Kidney glomerular epithelial cell (primary cell): ENCODE results near the gene CLDN5.

Source experiments
- DNase-seq: peaks from one replicate; lab custom pipeline; 2025; lab: John Stamatoyannopoulos, UW

Gene CLDN5

DNA sequence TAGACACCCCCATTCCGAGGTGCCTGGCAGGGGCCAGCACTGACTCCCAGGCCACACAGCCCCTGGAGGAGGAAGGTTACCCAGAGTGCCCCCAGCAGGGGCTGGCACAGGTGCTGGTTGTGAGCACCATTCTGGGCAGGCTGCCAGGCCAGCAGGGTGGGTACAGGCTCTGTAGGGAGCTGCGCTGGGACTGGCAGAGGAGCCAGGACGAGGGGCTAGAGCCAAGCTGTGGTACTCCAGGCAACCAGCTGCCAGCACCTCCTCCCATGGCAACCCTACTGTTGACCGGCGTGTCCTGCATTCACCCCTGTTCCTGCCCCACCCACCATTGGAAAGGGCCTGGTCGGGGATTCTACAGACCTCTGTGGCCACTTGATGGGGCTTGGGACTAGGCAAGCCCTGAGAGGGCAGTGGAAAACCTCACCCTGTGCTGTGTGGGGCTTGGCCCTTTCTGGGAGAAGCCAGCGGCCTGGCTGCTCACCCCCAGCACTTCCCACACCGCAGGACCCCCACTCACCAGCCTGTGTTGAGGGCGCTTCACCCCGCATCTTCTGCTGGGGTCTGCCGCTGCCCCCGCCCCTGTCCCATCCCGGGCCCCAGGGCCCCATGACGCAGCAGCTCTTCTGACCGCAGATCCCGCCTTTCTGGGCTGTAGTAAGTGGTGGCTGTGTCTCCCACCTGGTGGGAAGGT lies 1.9 kb downstream of the CLDN5 start:
- no peak for DNase-seq

DNA sequence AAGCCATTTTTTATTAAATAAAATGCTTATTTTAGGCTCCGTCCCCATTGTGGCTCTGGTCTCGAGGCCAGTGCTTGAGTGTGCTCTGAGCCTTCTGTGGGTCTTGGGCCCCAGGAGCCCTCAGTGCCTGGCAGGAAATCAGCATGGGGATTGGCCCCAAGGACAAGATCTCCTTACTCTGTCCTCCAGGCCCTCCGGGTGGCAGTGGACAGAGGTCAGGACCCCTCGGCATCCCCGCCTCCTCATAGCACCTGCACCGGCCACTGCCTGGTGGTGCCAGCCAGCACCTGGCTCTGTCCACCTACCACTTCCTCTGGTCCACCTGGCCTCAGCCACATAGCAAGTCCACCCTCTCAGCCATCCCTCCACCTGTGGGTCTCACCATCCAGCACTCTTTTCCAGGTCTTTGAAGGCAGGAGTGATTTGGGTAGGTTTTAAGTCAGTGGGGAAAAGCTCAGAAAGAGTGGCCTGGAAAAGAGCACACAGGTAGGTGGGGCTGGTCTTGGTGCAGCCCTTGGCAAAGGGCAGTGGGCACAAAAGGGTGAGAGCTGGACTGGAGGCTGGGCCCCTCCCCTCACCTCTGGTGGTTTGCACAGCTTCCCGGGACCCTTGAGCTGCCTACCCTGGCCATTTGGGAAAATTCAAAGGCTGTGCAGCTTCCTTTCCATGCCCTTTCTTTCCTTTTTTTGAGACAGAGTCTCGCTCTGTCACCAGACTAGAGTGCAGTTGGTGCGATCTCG lies 3.5 kb downstream of the CLDN5 start:
- DNase-seq: no peak

- DNase-seq: no peak
Measured at GRCh38 chr22:19520007-19520406, 4.2 kb downstream of the CLDN5 start.

DNA sequence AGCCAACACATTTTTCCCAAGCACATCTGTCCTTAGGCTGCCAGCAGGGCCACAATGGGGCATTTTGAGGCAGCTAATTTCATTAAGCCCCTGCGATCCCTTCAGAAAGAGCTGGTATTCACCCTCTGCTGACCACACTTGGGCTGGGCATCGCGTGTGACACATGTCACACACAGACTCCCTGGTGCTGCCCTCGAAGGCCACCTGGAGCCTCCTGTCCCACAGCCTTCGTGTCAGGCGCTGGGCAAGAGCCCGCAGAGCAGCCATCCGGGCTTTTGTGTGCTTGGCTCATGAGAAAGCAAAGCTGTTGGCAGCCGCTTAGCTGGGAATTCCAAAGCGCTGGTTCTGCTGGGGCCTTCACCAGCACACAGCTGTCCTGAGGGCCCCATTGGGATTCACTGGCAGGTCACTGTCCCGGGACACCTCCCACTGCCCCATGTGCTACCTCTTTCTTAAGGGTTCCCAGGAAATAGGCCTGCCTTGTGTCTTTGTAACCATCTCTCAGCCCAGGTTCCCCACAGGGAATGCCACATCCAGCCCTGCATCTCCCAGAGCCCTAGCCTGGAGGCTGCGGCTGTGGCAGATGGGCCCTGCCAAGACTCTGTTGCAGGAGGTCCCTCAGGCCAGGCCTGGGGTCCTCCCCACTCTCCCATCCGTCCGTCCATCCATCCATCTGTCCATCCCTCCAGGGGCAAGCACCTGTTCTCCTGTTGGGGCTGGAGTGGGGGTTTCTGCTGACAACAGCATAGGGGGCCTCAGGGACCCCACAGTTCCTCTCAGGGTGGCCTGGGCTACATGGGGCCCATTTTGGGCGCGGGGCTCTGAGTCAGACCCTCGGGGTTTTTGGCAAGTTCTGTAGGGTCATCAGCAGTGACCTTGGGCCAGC lies 4.9 kb downstream of the CLDN5 start:
- no peak for DNase-seq

GRCh38 chr22:19518635-19519034 lies 5.6 kb downstream of the CLDN5 start:
- no peak for DNase-seq

GRCh38 chr22:19517919-19518611 lies 6.1 kb downstream of the CLDN5 start:
- no peak for DNase-seq

GRCh38 chr22:19517171-19517500 lies 7.1 kb downstream of the CLDN5 start:
- no peak for DNase-seq

DNA sequence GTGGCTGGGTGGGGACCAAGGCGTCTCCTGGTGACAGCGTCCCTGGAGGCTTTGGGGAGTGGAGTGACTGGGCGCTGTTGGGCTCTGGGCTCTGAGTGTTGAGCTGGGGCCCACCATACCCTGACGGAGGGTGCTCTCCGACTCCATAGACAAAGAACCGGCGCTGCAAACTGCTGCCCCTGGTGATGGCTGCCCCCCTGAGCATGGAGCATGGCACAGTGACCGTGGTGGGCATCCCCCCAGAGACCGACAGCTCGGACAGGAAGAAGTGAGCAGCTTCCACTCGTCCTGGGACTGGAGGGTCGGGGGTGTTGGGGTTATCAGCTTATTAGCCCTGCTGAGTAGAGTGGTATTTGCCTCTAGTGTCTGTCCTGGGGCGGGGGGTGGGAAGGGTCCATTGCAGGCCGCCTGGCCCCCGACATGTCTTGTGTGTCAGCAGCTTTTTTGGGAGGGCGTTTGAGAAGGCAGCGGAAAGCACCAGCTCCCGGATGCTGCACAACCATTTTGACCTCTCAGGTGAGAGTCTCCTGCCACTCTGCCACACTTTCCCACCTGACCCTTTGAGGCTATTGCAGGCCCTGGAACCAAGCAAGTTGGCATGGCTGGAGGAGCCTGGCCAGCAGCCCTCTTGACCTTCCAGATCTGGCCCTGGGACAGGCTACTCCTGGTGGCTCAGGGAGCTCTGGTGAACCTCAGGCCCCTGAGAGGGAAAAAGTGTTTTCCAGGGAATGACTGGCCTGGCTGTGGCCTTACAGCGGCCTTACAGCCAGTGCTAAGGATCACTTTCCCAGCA lies 7.6 kb downstream of the CLDN5 start:
- no peak for DNase-seq

DNA sequence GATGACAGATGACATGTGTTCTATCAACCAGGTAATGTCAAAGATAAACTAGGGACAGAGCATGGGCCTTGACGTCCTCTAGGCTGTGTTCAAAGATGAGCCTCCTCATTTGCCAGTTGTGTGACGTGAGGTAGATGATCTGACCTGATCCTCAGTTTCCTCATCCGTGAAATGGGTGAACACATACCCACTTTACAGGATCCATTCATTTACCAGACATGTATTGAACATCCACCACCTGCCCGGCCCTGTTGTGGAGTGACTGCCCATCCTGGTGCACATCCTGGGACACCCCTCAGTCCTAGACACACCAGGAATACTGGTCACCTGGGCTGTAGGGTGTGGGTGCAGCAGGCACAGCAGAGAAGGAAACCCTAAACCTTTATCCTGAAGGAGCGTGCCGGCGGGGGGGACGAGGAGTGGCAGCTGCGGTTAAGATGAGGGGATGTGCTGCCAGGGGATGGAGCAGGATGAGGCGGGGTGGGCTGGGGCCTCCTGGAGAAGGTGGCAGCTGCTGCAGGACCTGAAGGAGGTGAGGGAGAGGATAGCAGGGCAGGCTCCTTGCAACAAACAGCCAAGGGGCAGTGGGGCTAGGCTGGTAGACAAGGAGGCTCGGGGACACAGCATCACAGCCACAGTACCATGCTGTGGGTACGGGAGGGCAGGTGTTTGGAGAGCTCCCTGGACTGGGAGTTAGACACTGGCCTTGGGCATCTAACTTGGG lies 8.4 kb downstream of the CLDN5 start:
- DNase-seq: no peak

GRCh38 chr22:19514831-19515565 lies 9.2 kb downstream of the CLDN5 start:
- DNase-seq: no peak

GRCh38 chr22:19513823-19514222 lies 10.4 kb downstream of the CLDN5 start:
- DNase-seq: no peak

DNA sequence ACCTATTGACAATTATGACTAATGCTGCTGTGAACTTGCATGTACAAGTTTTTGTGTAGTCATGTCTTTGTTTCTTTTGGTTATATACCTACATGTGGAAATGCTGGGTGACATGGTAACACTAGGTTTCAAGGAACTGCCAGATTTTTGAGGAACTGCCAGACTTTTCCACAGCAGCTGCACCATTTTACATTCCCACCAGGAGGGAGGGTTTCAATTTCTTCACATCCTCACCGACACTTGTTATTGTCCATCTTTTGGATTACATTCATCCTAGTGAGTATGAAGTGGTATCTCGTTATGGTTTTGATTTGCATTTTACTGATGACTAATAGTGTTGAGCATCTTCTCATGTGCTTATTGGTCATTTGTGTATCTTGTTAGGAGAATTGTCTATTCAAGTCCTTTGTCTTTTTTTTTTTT lies 13.3 kb downstream of the CLDN5 start:
- no peak for DNase-seq

GRCh38 chr22:19509923-19510322 lies 14.3 kb downstream of the CLDN5 start:
- DNase-seq: no peak

DNA sequence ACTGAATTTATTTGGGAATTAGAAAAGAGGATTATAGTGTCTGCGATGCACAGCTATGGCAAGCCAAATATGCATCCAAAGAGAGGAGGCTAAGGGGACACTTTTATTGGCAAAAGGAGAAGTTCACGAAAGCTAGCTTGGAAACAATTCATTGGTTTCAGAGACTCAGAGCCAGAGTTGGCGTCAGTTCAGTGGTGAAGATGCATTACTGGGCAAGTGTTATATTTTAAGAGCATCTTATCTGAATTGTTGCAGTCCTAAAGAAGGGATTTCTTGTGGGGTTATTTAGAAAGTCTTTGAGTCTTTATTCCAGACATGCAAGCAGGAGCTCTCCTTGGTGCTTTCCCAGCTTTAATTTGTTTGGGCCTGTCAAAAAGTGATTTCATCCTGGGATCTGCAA lies 15.0 kb downstream of the CLDN5 start:
- DNase-seq: no peak

- no peak for DNase-seq
Measured at GRCh38 chr22:19508024-19508776, 16.0 kb downstream of the CLDN5 start.

DNA sequence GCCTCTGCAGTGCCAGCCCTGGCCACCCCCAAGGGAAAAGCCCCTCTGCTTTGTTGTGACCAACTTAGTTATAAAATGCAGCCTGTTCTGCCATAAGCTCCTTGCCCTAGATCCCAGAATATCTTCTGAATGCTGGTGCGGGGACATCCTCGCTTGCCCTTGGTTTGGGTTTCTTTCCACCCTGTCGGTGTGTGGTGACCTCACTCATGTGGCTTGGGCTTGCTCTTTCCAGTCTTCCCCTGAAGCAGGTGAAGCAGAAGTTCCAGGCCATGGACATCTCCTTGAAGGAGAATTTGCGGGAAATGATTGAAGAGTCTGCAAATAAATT lies 16.7 kb downstream of the CLDN5 start:
- DNase-seq: no peak

- no peak for DNase-seq
Measured at GRCh38 chr22:19506212-19506611, 18.0 kb downstream of the CLDN5 start.

DNA sequence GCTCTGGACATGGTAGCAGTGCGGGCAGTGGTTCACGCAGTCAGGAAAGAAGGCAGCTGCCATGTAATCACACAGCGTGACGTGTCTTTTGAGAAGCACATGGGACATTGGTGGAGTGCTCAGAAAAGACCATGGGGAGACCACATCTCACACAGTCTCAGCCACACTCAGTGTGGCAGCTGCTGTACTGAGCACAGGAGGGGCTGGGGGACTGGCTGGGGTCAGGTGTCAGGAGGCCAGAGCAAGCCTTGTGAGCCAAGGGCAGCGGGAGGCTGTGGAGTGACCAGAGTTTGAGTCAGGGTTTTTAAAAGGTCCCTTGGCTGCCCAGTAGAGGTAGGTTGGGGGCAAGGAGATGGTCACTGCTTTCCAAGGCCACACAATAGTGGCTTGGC lies 18.5 kb downstream of the CLDN5 start:
- no peak for DNase-seq

GRCh38 chr22:19504900-19505734 lies 19.1 kb downstream of the CLDN5 start:
- DNase-seq: no peak
